SK-N-SH (cell line): ENCODE data around the gene NUP205. TPM values are rescaled to one million over a fixed set of nuclear protein-coding genes. Genes with fewer than 3 reads are reported as not detected.

Experiments
- CTCF ChIA-PET: fragments of 300-600, 350-600 bp; formaldehyde crosslinking; extraction: SDS; loops from one replicate; lab custom pipeline; 2021; lab: Yijun Ruan, JAX
- POLR2A ChIA-PET: fragments of 350-600 bp; sonication (Branson Sonifier 250); formaldehyde crosslinking; extraction: SDS; loops from one replicate; lab custom pipeline; 2020; ENCODE audit warnings: antibody characterized with exemption, inconsistent platforms; lab: Yijun Ruan, JAX
- DNase-seq: peaks from one replicate; pipeline ENCODE4 v3.0.0; 2012
- H2AFZ ChIP-seq: fragments of 200-600 bp; sonication (generic); 2 replicates; pipeline ENCODE4 v1.8.1; 2016; ENCODE audit warnings: antibody characterized with exemption, mild to moderate bottlenecking, low read depth
- H3F3A ChIP-seq: fragments of 200-600 bp; sonication (generic); replicated peaks from 2 replicates; pipeline ENCODE3; 2016; ENCODE audit warnings: antibody characterized with exemption, mild to moderate bottlenecking; ENCODE audit not compliant: insufficient read depth
- H3K27ac ChIP-seq, 2 experiments: fragments of 200-500 bp in 1 of 2; fragments of 200-600 bp in 1 of 2; sonication (Bioruptor generic) in 1 of 2; sonication (generic), shearing (Covaris generic) in 1 of 2; 2 replicates each; pipeline versions ENCODE4 v1.5.1 to v1.6.1; 2014 to 2016; ENCODE audit warnings: low read depth in 2 of 2, inconsistent platforms in 1 of 2, low read length in 1 of 2, mild to moderate bottlenecking in 1 of 2, mixed read lengths in 1 of 2
- H3K27me3 ChIP-seq: fragments of 200-600 bp; sonication (generic), shearing (Covaris generic); 2 replicates; pipeline ENCODE4 v1.6.1; 2016; ENCODE audit warnings: mixed run types; ENCODE audit not compliant: insufficient read depth
- H3K36me3 ChIP-seq, 2 experiments: fragments of 200-500 bp in 1 of 2; fragments of 200-600 bp in 1 of 2; sonication (Bioruptor generic) in 1 of 2; sonication (generic) in 1 of 2; replicated peaks in 1 of 2; 2 replicates each; pipeline versions ENCODE3 to v1.5.1; 2014 to 2016; ENCODE audit warnings: low read length in 1 of 2, mild to moderate bottlenecking in 1 of 2; ENCODE audit not compliant: insufficient read depth in 2 of 2, control insufficient read depth in 1 of 2
- H3K4me1 ChIP-seq, 2 experiments: fragments of 200-500 bp in 1 of 2; fragments of 200-600 bp in 1 of 2; sonication (Bioruptor generic) in 1 of 2; sonication (generic), shearing (Covaris generic) in 1 of 2; 2 replicates each; pipeline versions ENCODE4 v1.5.1 to v1.6.1; 2014 to 2016; ENCODE audit warnings: low read depth in 1 of 2, low read length in 1 of 2, mixed run types in 1 of 2; ENCODE audit not compliant: insufficient read depth in 2 of 2, control insufficient read depth in 1 of 2
- H3K4me2 ChIP-seq: fragments of 200-600 bp; sonication (generic), shearing (Covaris generic); 2 replicates; pipeline ENCODE4 v1.6.1; 2017; ENCODE audit warnings: mixed run types
- H3K4me3 ChIP-seq, 2 experiments: fragments of 200-500 bp in 1 of 2; fragments of 200-600 bp in 1 of 2; sonication (Bioruptor generic) in 1 of 2; sonication (generic), shearing (Covaris generic) in 1 of 2; 2 replicates each; pipeline versions ENCODE4 v1.5.1 to v1.8.1; 2014 to 2016; ENCODE audit warnings: low read depth in 2 of 2, inconsistent platforms in 1 of 2, low read length in 1 of 2, mild to moderate bottlenecking in 1 of 2, mixed read lengths in 1 of 2, moderate library complexity in 1 of 2
- H3K79me2 ChIP-seq: fragments of 200-600 bp; sonication (generic); 2 replicates; pipeline ENCODE4 v1.8.1; 2017; ENCODE audit warnings: mild to moderate bottlenecking; ENCODE audit not compliant: insufficient read depth
- H3K9ac ChIP-seq: fragments of 200-600 bp; sonication (generic); 2 replicates; pipeline ENCODE4 v1.6.1; 2017; ENCODE audit warnings: mixed run types
- H3K9me2 ChIP-seq: fragments of 200-600 bp; sonication (generic); 2 replicates; pipeline ENCODE4 v1.6.1; 2017; ENCODE audit warnings: mixed run types
- H3K9me3 ChIP-seq: fragments of 200-600 bp; sonication (generic); 2 replicates; pipeline ENCODE4 v1.6.1; 2017; ENCODE audit warnings: mixed run types, mild to moderate bottlenecking, moderate library complexity
- H4K20me1 ChIP-seq: fragments of 200-600 bp; sonication (generic); 2 replicates; pipeline ENCODE4 v1.6.1; 2017; ENCODE audit warnings: mild to moderate bottlenecking, mixed run types; ENCODE audit not compliant: insufficient read depth
- CHD2 ChIP-seq: fragments of 150-350 bp; IDR thresholded peaks from 2 replicates; pipeline ENCODE4 v1.6.1; 2018; ENCODE audit warnings: low read length; ENCODE audit not compliant: partially characterized antibody
- CTCF ChIP-seq: fragments of 200-600 bp; sonication (generic); IDR thresholded peaks from 2 replicates; pipeline ENCODE4 v1.6.1; 2017; ENCODE audit warnings: antibody characterized with exemption, mild to moderate bottlenecking, moderate library complexity
- ELF1 ChIP-seq: IDR thresholded peaks from 2 replicates; pipeline ENCODE4 v1.4.0; 2012
- JUND ChIP-seq: IDR thresholded peaks from 2 replicates; pipeline ENCODE4 v1.4.0; 2012
- NRF1 ChIP-seq: IDR thresholded peaks from 2 replicates; pipeline ENCODE4 v1.6.1; 2012; ENCODE audit warnings: low read depth, mild to moderate bottlenecking, low read length
- PBX3 ChIP-seq: IDR thresholded peaks from 2 replicates; pipeline ENCODE4; 2012
- POLR2AphosphoS5 ChIP-seq: IDR thresholded peaks from 2 replicates; pipeline ENCODE4 v1.6.1; 2012; ENCODE audit warnings: low read depth, low read length
- RCOR1 ChIP-seq: fragments of 150-350 bp; IDR thresholded peaks from 2 replicates; pipeline ENCODE4 v1.6.1; 2017; ENCODE audit warnings: antibody characterized with exemption, low read length
- REST ChIP-seq: IDR thresholded peaks from 2 replicates; pipeline ENCODE4 v1.6.1; 2012; ENCODE audit warnings: mild to moderate bottlenecking, low read depth, low read length, moderate library complexity
- RFX5 ChIP-seq: IDR thresholded peaks from 2 replicates; pipeline ENCODE4 v1.6.1; 2012; ENCODE audit warnings: mild to moderate bottlenecking, improper control_type of control experiment, low read length
- SMC3 ChIP-seq: IDR thresholded peaks from 2 replicates; pipeline ENCODE4 v1.6.1; 2012; ENCODE audit warnings: low read depth, low read length, improper control_type of control experiment
- USF1 ChIP-seq: IDR thresholded peaks from 2 replicates; pipeline ENCODE4 v1.4.0; 2012; ENCODE audit warnings: low read depth, borderline replicate concordance
- USF2 ChIP-seq: fragments of 150-350 bp; IDR thresholded peaks from 2 replicates; pipeline ENCODE4 v1.6.1; 2017; ENCODE audit warnings: antibody characterized with exemption, low read length, low read depth, borderline replicate concordance
- ZBTB33 ChIP-seq: IDR thresholded peaks from 2 replicates; pipeline ENCODE4 v1.4.0; 2012; ENCODE audit warnings: low read depth, borderline replicate concordance
- WGBS: methylation state at CpG from one replicate; pipeline ENCODE4 v1.1.6; 2017; ENCODE audit warnings: low lambda C conversion rate; 5-methylcytosine and 5-hydroxymethylcytosine counted together
- polyA plus RNA-seq, 3 experiments: library from polyadenylated mRNA; depleted of rRNA; stranded (reverse); fragments of >200 nt; gene quantifications; 2 replicates each; pipeline ENCODE4 v1.2.3, GENCODE V29; 2012
- TF ChIP-seq, protein P1 (sequence below): IDR thresholded peaks from 2 replicates; pipeline ENCODE4 v1.4.0; 2012; ENCODE audit warnings: low read depth
- TF ChIP-seq, protein P2 (sequence below): fragments of 150-350 bp; IDR thresholded peaks from 2 replicates; pipeline ENCODE4 v1.6.1; 2016; ENCODE audit warnings: mild to moderate bottlenecking, low read depth, low read length

NUP205 gene
- polyA plus RNA-seq, 1 of the 3 experiments (the other 2 are of a cell fraction): 48.2 TPM

DNA sequence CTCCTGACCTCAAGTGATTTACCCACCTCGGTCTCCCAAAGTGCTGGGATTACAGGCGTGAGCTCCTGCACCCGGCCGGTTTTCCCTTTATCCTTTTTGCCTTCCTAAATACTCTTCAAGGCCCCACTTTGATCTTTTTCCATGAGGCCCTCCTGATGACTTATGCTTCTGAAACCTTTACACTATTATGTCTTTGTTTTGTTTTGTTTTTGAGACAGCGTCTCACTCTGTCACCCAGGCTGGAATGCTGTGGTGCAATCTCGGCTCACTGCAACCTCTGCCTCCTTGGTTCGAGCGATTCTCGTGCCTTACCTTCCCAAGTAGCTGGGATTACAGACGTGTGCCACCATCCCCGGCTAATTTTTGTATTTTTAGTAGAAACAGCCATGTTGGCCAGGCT is 108.4 kb downstream of the NUP205 start:
- H3K79me2 ChIP-seq: peaks cover 88% of the 10 kb centered on the region
- no peak overlapping the region for H3K9ac ChIP-seq
- H3K9me2 ChIP-seq: no peaks in the 10 kb centered on the region
- H3K27ac ChIP-seq: no peak overlapping the region
- ChIA-PET POLR2A (no interaction called here), CTCF (interaction anchor here (0.9 to 12.8 kb wide), 6 partner anchors 8 to 46 kb away, joined by 3 to 154 read pairs (median 4); no protein-coding TSS in a partner anchor)
- DNase-seq: no peak
- H2AFZ ChIP-seq: no peak overlapping the region
- H3K36me3 ChIP-seq: peaks cover 0 to 41% of the 10 kb centered on the region in 2 experiments
- no peak for TF ChIP-seq CHD2
- TF ChIP-seq ZBTB33: no peak
- TF ChIP-seq JUND: no peak
- no peak for TF ChIP-seq PBX3
- TF ChIP-seq, protein P1, sequence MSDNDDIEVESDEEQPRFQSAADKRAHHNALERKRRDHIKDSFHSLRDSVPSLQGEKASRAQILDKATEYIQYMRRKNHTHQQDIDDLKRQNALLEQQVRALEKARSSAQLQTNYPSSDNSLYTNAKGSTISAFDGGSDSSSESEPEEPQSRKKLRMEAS: no peak
- no peak for TF ChIP-seq POLR2AphosphoS5
- no peak for TF ChIP-seq ELF1
- TF ChIP-seq RCOR1: no peak
- no peak for TF ChIP-seq USF2
- no peak for TF ChIP-seq SMC3
- TF ChIP-seq, protein P2, sequence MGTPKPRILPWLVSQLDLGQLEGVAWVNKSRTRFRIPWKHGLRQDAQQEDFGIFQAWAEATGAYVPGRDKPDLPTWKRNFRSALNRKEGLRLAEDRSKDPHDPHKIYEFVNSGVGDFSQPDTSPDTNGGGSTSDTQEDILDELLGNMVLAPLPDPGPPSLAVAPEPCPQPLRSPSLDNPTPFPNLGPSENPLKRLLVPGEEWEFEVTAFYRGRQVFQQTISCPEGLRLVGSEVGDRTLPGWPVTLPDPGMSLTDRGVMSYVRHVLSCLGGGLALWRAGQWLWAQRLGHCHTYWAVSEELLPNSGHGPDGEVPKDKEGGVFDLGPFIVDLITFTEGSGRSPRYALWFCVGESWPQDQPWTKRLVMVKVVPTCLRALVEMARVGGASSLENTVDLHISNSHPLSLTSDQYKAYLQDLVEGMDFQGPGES: no peak
- no peak for TF ChIP-seq NRF1
- TF ChIP-seq RFX5: no peak
- TF ChIP-seq CTCF: no peak
- no peak for TF ChIP-seq USF1
- no peak for TF ChIP-seq REST
- no peak overlapping the region for H3K4me2 ChIP-seq
- H3K27me3 ChIP-seq: no peaks in the 10 kb centered on the region
- H3K4me3 ChIP-seq: no peak overlapping the region
- H4K20me1 ChIP-seq: peaks cover 33% of the 10 kb centered on the region; the same call in 1 of the 2 replicates
- H3F3A ChIP-seq: peaks cover 53% of the 10 kb centered on the region
- H3K9me3 ChIP-seq: no peaks in the 10 kb centered on the region
- WGBS: 95% methylated on average over 11 of the region's 11 CpGs
- H3K4me1 ChIP-seq: peaks cover 14 to 26% of the 10 kb centered on the region in 2 experiments
